ENCODE measurements around the gene USP10.

USP10 gene

DNA sequence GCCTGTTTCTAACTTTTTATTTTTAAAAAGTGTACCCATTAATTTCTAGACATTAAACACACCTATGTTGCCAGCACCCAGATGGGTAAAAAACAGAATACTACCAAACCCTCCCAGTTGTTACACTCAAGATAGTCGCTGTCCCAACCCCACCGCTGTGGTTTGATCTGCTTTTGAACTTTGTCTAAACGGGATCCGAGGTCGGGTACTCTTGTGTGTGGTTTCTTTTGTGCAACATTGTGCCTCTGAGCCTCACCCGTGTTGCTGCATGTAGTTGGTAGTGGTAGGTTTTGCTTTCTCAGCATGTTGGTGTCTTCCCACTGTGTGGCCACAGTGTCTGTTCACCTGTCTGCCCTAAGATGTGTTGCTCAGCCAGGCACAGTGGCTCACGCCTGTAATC is 47.2 kb upstream of the USP10 start:
- CTCF ChIA-PET: interaction anchor here (1.2 to 1.4 kb wide), 2 partner anchors 19 to 30 kb away, joined by 3 to 4 read pairs; no protein-coding TSS in a partner anchor
- Histone ChIP-seq H3K4me3 (ENCODE audit: low read depth, low read length) (no peak overlapping the region), H3K4me1 (ENCODE audit: control insufficient read depth, insufficient read depth, low read length) (no peaks in the 10 kb centered on the region), H3K36me3 (ENCODE audit: control insufficient read depth in 2 of 2, insufficient read depth in 1 of 2, low read length in 2 of 2) (peaks cover 4 to 53% of the 10 kb centered on the region in 2 experiments; a peak in 2 of 3 replicates), H3K27ac (ENCODE audit: extremely low read depth, low read depth, low read length) (no peak overlapping the region), H3K9me3 (ENCODE audit: control insufficient read depth, insufficient read depth, low read depth, low read length) (no peaks in the 10 kb centered on the region)
- TF ChIP-seq ZNF747 (tag by site-specific recombination; IDR thresholded peaks at IDR 0.05): no peak
- no peak for TF ChIP-seq SP3 (tag by site-specific recombination; IDR thresholded peaks at IDR 0.05)
- TF ChIP-seq GLI2 (tag by site-specific recombination; IDR thresholded peaks at IDR 0.05; ENCODE audit: borderline replicate concordance, low read depth): no peak
- TF ChIP-seq, protein P1, sequence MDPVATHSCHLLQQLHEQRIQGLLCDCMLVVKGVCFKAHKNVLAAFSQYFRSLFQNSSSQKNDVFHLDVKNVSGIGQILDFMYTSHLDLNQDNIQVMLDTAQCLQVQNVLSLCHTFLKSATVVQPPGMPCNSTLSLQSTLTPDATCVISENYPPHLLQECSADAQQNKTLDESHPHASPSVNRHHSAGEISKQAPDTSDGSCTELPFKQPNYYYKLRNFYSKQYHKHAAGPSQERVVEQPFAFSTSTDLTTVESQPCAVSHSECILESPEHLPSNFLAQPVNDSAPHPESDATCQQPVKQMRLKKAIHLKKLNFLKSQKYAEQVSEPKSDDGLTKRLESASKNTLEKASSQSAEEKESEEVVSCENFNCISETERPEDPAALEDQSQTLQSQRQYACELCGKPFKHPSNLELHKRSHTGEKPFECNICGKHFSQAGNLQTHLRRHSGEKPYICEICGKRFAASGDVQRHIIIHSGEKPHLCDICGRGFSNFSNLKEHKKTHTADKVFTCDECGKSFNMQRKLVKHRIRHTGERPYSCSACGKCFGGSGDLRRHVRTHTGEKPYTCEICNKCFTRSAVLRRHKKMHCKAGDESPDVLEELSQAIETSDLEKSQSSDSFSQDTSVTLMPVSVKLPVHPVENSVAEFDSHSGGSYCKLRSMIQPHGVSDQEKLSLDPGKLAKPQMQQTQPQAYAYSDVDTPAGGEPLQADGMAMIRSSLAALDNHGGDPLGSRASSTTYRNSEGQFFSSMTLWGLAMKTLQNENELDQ (tag by site-specific recombination; IDR thresholded peaks at IDR 0.05; ENCODE audit: low read depth): no peak
- no peak for TF ChIP-seq ZNF791 (tag by site-specific recombination; IDR thresholded peaks at IDR 0.05)
- no peak for TF ChIP-seq OVOL3 (tag by site-specific recombination; IDR thresholded peaks at IDR 0.05)
- TF ChIP-seq, protein P2, sequence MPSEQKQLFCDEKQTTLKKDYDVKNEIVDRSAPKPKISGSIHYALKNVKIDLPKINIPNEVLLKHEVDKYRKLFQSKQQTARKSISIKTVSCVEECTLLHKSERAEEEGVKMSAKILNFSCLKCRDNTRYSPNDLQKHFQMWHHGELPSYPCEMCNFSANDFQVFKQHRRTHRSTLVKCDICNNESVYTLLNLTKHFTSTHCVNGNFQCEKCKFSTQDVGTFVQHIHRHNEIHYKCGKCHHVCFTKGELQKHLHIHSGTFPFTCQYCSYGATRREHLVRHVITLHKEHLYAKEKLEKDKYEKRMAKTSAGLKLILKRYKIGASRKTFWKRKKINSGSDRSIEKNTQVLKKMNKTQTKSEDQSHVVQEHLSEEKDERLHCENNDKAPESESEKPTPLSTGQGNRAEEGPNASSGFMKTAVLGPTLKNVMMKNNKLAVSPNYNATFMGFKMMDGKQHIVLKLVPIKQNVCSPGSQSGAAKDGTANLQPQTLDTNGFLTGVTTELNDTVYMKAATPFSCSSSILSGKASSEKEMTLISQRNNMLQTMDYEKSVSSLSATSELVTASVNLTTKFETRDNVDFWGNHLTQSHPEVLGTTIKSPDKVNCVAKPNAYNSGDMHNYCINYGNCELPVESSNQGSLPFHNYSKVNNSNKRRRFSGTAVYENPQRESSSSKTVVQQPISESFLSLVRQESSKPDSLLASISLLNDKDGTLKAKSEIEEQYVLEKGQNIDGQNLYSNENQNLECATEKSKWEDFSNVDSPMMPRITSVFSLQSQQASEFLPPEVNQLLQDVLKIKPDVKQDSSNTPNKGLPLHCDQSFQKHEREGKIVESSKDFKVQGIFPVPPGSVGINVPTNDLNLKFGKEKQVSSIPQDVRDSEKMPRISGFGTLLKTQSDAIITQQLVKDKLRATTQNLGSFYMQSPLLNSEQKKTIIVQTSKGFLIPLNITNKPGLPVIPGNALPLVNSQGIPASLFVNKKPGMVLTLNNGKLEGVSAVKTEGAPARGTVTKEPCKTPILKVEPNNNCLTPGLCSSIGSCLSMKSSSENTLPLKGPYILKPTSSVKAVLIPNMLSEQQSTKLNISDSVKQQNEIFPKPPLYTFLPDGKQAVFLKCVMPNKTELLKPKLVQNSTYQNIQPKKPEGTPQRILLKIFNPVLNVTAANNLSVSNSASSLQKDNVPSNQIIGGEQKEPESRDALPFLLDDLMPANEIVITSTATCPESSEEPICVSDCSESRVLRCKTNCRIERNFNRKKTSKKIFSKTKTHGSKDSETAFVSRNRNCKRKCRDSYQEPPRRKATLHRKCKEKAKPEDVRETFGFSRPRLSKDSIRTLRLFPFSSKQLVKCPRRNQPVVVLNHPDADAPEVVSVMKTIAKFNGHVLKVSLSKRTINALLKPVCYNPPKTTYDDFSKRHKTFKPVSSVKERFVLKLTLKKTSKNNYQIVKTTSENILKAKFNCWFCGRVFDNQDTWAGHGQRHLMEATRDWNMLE (tag by site-specific recombination; conservative IDR thresholded peaks at IDR 0.05; ENCODE audit: low read depth): no peak
- no peak for TF ChIP-seq TRIM28 (IDR thresholded peaks at IDR 0.05; ENCODE audit: borderline replicate concordance, low read length)
- TF ChIP-seq ZSCAN23 (tag by site-specific recombination; IDR thresholded peaks at IDR 0.05): no peak
- no peak for TF ChIP-seq KLF10 (tag by site-specific recombination; IDR thresholded peaks at IDR 0.05)
- TF ChIP-seq, protein P3, sequence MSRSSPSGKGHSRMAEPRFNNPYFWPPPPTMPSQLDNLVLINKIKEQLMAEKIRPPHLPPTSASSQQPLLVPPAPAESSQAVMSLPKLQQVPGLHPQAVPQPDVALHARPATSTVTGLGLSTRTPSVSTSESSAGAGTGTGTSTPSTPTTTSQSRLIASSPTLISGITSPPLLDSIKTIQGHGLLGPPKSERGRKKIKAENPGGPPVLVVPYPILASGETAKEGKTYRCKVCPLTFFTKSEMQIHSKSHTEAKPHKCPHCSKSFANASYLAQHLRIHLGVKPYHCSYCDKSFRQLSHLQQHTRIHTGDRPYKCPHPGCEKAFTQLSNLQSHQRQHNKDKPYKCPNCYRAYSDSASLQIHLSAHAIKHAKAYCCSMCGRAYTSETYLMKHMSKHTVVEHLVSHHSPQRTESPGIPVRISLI (tag by site-specific recombination; IDR thresholded peaks at IDR 0.05): no peak
- TF ChIP-seq, protein P4, sequence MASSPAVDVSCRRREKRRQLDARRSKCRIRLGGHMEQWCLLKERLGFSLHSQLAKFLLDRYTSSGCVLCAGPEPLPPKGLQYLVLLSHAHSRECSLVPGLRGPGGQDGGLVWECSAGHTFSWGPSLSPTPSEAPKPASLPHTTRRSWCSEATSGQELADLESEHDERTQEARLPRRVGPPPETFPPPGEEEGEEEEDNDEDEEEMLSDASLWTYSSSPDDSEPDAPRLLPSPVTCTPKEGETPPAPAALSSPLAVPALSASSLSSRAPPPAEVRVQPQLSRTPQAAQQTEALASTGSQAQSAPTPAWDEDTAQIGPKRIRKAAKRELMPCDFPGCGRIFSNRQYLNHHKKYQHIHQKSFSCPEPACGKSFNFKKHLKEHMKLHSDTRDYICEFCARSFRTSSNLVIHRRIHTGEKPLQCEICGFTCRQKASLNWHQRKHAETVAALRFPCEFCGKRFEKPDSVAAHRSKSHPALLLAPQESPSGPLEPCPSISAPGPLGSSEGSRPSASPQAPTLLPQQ (tag by site-specific recombination; IDR thresholded peaks at IDR 0.05): no peak
- TF ChIP-seq, protein P5, sequence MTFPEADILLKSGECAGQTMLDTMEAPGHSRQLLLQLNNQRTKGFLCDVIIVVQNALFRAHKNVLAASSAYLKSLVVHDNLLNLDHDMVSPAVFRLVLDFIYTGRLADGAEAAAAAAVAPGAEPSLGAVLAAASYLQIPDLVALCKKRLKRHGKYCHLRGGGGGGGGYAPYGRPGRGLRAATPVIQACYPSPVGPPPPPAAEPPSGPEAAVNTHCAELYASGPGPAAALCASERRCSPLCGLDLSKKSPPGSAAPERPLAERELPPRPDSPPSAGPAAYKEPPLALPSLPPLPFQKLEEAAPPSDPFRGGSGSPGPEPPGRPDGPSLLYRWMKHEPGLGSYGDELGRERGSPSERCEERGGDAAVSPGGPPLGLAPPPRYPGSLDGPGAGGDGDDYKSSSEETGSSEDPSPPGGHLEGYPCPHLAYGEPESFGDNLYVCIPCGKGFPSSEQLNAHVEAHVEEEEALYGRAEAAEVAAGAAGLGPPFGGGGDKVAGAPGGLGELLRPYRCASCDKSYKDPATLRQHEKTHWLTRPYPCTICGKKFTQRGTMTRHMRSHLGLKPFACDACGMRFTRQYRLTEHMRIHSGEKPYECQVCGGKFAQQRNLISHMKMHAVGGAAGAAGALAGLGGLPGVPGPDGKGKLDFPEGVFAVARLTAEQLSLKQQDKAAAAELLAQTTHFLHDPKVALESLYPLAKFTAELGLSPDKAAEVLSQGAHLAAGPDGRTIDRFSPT (tag by site-specific recombination; IDR thresholded peaks at IDR 0.05): no peak
- TF ChIP-seq, protein P6, sequence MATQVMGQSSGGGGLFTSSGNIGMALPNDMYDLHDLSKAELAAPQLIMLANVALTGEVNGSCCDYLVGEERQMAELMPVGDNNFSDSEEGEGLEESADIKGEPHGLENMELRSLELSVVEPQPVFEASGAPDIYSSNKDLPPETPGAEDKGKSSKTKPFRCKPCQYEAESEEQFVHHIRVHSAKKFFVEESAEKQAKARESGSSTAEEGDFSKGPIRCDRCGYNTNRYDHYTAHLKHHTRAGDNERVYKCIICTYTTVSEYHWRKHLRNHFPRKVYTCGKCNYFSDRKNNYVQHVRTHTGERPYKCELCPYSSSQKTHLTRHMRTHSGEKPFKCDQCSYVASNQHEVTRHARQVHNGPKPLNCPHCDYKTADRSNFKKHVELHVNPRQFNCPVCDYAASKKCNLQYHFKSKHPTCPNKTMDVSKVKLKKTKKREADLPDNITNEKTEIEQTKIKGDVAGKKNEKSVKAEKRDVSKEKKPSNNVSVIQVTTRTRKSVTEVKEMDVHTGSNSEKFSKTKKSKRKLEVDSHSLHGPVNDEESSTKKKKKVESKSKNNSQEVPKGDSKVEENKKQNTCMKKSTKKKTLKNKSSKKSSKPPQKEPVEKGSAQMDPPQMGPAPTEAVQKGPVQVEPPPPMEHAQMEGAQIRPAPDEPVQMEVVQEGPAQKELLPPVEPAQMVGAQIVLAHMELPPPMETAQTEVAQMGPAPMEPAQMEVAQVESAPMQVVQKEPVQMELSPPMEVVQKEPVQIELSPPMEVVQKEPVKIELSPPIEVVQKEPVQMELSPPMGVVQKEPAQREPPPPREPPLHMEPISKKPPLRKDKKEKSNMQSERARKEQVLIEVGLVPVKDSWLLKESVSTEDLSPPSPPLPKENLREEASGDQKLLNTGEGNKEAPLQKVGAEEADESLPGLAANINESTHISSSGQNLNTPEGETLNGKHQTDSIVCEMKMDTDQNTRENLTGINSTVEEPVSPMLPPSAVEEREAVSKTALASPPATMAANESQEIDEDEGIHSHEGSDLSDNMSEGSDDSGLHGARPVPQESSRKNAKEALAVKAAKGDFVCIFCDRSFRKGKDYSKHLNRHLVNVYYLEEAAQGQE (tag by site-specific recombination; IDR thresholded peaks at IDR 0.05): no peak
- TF ChIP-seq ZSCAN30 (tag by site-specific recombination; IDR thresholded peaks at IDR 0.05): no peak
- TF ChIP-seq ZNF623 (tag by site-specific recombination; IDR thresholded peaks at IDR 0.05): no peak
- no peak for TF ChIP-seq ZNF350 (tag by site-specific recombination; IDR thresholded peaks at IDR 0.05)
- TF ChIP-seq, protein P7, sequence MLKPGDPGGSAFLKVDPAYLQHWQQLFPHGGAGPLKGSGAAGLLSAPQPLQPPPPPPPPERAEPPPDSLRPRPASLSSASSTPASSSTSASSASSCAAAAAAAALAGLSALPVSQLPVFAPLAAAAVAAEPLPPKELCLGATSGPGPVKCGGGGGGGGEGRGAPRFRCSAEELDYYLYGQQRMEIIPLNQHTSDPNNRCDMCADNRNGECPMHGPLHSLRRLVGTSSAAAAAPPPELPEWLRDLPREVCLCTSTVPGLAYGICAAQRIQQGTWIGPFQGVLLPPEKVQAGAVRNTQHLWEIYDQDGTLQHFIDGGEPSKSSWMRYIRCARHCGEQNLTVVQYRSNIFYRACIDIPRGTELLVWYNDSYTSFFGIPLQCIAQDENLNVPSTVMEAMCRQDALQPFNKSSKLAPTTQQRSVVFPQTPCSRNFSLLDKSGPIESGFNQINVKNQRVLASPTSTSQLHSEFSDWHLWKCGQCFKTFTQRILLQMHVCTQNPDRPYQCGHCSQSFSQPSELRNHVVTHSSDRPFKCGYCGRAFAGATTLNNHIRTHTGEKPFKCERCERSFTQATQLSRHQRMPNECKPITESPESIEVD (tag by site-specific recombination; IDR thresholded peaks at IDR 0.05): no peak
- POLR2A ChIA-PET: no interaction called here

Data from HEK293 (cell line).